Frontal cortex (tissue), 4 donors: ENCODE measurements around the gene PSMA7. TPM values are rescaled to one million over a fixed set of nuclear protein-coding genes. Genes with fewer than 3 reads are reported as not detected.
"Not testable (repeated sequence)": the region's sequence is repeated elsewhere in the genome, so short reads cannot be mapped to it uniquely, and the experiment has no call there.

Experiments
- DNase-seq, 2 donors: peaks; one replicate each; pipeline ENCODE4 v3.0.0; 2012; ENCODE audit warnings: low spot score in 2 of 2
- FAIRE-seq: peaks from 2 replicates; lab custom pipeline; 2012; peaks lifted over from hg19 to GRCh38; lab: Jason Lieb, UNC
- total RNA-seq: library from RNA; depleted of rRNA; stranded (reverse); fragments of >200 nt; gene quantifications from one replicate; pipeline ENCODE4 v1.2.3, GENCODE V29; 2014
- donor health status: control.
- donor health status: control.
- donor health status: control.

PSMA7 gene
- total RNA-seq, 1 donor from 2014 or later: 124 TPM

DNA sequence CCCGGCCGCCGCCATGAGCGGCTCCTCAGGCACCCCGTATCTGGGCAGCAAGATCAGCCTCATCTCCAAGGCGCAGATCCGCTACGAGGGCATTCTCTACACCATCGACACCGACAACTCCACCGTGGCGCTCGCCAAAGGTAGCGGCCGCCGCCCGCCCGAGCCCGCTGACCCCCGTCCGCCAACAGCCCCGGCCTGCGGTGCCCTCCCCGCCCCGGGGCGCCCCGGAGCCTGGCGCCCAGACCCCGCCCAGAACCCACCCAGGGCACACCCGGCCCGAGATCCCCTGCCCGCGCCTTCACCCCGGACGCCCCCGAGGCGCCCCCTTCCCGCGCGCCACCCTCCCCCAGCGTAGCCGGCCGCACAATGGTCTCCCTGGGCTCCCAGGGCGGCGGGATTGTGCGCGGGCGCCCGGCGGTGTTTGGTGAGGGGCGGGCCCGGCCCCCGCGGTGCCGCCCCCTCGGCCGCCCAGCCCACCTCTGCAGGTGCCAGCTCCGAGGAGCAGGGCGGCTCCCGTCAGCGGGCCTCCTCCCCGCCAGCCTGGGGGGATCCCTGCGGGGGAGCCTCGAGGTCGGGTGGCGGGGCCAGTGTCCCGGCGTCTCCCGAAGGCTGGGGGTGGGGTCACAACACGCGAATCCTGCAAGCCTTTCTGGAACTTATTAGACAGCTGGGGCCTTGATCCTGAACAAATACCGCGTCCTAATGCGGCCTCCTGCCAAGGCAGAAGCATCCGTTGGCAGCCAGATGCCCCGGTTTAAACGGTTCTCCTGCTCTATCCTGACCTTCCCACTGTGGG, 20.3 kb downstream of the PSMA7 start:
- no peak for FAIRE-seq

DNA sequence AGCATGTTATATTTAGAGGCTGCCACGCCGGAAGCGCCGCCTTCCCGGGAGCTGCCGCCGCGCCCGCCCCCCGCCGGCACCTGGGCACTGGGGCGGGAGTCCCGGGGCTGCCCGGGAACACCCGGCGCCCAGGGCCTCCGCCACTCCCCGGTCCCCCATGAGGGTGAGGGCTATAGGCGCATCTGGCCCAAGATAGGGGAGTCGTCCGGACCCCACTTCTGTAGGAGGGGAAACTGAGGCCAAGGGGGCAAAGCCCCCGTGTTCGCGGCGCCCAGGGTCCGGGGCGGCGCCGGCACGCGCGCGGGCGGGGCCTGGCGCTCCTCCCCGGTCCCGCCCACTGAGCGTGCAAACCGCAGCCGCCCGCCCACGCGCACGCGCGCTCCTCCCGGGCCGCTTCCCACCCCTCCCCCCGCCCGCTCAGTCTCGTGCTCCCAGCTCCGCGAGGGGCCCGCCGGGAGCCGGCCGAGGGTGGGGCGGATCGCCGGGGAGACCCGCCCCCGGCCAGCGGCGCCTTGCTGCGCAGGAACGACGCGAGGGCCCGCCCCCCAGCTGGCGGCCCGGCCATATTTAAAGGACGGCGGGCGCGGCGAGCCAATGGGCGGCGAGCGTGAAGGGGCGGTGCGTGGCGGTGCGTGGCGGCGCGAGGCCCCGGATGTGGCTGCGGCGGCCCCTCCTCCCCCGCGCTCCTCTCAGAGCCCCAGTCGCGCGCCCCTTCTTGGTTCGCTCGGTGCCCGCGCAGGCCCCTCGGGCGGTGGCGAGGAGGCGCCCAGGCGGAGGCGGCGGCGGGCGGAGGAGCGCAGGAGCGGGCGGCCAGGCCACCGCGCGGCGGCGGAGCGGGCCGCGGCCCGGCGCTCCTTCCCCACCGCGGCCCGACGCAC, 21.2 kb downstream of the PSMA7 start, which contains the start of gene LSM14B:
Gene LSM14B, plus strand, starts transcription at position 700 of the 878 bp plus-strand sequence. CDS start 192 bp downstream, outside the sequence.
- DNase-seq (peak; percentile 99 to 100), FAIRE-seq (no peak)

More for the DNA sequence above, 20.3 kb downstream of the PSMA7 start:
- DNase-seq: peak in 1 of 2 donors; percentile 49

DNA sequence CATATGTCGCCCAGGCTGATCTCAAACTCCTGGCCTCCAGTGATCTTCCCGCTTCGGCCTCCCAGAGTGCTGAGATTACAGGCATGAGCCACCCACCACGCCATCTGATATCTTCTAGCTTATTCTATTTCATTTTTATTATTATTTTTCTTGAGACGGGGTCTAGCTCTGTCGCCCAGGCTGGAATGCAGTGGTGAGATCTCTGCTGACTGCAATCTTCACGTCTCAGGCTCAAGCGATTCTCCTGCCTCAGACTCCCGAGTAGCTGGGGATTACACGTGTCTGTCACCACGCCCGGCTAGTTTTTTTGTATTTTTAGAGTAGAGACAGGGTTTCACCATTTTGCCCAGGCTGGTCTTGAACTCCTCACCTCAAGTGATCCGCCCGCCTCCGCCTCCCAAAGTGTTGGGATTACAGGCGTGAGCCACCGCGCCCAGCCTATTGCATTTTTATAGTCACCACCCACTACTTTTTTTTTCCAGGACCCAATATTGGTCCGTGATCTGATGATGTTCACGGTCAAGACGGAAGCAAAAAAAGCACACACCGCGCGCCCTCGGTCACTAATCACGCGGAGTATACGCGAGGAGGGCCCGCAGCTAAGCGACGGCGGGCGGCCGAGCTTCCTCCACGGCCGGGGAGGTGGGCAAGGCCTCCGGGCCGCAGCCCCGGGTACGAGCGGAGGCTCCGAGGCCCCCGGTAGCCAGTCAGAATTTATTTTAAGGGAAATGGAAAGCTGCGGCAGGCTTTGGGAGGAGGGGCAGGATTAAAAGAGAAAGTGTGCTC, 22.0 kb downstream of the PSMA7 start:
- DNase-seq (no peak), FAIRE-seq (no peak)

DNA sequence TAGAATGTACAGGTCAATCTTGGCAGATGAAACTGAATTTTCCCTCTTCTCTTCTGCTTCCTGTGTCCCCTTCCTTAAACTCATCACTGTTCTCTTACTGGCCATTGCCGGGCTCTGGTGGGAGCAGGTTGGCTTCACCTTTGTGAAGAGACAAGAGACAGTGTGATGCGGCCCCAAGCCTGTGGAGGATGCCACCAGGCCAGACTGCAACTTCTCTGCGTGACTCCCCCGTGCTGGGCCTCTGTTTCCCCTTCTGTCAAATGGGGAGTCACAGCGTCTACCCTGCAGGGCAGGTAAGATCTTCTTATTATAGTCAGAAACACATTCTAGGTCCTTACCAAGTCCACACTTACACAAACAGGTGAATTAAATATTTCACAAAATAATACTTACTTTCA, 22.8 kb downstream of the PSMA7 start:
- DNase-seq (no peak), FAIRE-seq (no peak)

DNA sequence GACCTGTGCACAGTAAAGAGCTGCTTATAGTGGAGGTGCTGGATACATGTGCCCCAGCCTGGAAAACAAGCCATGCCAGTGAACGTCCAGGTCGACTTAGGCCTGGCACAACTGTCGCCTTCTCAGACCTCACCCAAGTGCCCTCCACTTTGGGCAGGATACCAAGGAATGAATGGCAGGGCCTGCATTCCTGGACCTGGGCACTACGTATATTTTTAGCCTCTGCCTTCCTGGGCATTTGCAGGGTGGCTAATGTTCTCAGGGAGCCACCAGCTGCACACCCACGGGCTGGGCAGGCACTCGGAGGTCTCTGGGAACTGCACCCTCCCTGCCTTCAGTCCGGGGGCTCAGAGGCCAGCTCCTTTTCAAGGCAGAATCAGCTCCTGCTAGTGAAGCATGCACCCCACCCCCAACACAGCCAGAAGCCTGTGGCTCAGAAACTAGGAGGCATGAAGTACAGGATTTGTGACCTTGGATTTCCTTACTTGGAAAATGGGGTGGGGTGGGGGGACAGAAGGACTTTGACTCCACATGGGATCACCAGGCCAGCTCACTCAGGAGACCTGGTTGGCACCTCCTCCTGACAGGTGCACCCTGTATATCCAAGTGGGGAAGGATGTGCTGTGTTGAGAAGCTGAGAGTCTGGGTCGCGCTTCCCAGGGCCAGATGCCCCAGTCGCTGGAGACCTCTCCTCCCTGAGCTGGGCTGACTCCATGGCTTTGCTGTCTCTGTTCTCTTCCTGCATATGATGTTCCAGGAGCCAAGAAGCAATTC, 23.4 kb downstream of the PSMA7 start:
- FAIRE-seq: no peak

DNA sequence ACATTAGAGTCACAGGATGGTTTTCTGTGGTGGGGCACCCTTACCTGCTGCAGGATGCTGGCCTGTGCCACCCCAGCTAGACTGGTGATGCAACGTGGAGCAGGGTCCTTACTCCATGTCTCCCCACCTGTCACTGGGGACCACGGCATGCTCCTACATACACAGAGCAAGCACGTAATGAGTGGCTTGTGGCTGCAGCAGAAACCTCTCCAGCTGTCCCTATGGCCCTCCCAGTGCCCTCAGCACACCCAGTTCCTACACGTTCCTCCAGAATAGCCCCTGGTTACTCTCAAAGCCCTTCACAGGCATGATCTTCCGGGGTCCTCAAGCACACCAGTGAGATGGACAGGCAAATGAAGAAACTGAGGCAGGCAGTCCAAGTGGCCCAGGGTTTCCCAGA, 24.1 kb downstream of the PSMA7 start:
- no peak for FAIRE-seq
- no peak for DNase-seq

More for the DNA sequence above, 23.4 kb downstream of the PSMA7 start:
- no peak for DNase-seq

DNA sequence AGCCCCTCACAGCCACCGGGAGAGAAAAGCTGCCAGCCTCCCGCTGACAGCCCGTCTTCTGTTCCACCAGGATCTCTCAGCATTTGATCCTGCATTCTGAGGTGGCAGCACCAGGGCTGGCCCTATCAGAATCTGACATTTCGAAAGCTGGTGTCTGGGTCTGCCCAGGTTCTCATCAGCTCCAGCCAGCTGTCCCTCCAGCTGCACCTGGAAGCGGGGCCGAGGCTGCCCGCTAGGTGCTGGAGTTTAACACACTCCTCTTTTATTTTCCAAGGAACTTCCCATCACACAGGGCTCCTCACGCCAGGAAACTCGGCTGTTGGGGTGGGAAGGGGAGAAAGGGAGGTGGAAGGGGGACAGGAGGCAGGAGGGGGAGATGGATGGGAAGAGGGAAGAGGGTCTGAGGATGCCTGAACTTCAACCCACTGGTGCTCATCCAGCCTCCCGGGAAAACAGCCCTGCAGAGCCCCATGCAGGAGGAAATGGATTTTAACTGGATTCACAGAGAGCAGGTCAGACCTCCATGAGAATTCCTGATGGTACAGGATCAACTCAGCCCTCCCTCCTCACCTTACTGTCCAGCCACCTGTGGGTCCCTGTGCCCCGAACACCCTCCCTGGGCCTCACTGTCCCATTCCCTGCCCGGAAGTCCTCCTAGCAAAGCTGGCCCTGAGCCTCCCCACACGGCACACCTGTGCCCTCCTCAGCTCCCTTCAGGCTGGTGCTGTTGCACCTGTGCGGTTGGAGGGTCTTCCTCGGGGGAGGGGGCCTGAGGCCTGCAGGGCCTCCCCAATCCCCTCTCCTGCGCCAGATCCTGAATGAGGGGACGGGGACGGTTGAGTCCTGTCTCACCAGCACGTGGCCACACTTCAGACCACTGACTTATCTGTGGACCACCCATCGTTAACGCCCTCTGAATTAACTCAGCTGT, 24.8 kb downstream of the PSMA7 start:
- DNase-seq: no peak
- no peak for FAIRE-seq

DNA sequence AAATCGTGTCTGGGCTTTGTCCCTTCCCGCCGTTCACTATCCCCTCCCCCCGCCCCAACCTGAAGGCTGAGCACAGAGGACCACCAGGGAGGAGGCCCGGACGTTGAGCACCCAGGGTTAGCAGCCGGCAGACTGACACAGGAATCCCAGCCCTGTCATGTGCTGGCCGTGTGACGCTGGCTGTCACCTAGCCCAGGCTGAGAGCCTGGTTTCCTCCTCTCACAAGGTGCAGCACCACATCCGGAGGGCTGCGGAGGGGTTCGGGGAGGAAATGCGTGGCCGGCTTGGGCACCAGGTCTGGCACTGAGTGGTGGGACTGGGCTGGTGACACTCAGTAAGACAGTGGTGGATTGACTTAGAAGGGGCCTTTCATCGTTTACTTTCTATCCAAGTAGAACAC, 25.5 kb downstream of the PSMA7 start:
- FAIRE-seq: no peak

DNA sequence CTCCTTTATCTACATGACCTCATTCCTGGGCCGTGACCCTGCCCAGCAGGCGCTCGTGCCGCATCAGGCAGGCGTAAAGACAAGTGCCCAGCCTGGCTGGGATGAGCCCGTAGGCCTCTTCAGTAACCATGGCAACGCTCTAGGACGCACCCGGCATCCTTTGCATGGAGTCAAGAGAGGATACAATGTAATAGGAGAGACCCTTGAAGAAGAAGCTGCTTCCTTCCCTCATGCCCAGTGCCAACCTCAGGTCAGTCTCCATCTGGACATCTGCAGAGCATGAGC, 25.9 kb downstream of the PSMA7 start:
- FAIRE-seq: no peak
- DNase-seq: no peak

More for the DNA sequence above, 25.5 kb downstream of the PSMA7 start:
- DNase-seq: no peak

DNA sequence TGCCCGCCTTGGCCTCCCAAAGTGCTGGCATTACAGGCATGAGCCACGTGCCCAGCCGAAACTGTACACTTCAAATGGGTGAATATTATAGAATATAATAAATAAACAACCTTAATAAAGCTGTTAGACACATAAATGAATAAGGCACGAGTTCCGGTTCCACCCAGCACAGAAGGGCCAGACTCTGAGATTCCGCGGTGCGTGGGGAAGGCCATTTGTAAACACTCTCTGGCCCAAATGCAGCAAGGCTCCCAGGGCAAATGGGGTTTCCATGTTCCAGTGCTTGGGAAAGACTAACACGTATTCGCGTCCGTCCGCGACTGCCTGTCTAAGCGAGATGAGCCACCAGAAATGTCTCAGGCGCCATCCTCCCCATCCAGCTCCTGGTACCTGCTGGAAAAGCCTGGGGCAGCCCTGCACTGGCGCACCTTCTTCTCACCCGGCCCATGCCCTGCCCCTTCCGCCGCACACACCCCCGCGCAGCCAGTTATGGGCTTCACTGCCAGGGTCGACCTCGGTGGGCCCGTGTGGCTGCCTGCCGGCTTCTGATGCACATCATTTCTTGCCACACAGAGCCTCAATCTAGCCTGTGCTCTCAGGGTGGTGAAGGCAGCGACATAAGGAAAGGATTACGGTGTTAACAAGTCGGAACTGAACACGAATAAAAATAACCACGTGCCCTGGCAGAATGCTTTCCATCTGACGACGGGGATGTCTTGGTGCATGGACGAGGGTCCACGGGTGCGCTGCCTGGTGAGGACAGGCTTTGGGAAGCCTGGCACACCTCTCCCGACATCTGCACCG, 26.4 kb downstream of the PSMA7 start:
- DNase-seq: no peak
- no peak for FAIRE-seq

DNA sequence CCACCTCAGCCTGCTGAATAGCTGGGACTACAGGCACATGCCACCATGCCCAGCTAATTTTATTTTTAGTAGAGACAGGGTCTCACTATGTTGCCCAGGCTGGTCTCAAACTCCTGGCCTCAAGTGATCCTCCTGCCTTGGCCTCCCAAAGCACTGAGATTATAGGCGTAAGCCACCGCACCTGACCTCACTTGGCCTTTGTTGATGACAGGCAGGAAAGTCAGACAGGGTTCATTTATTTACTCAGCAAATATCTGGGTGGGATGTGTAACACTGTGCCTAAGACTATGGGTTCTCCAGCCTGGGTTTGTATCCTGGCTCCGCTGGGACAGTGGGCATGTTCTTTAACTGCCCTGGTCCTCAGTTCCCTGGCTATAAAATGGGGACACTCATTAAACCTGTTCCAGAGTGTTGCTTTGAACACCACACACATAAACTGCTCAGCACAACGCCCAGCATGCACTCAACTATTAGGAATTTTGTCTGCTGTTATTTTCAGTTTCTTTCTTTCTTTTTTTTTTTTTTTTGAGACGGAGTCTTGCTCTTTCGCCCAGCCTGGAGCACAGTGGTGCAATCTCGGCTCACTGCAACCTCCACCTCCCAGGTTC, 27.3 kb downstream of the PSMA7 start:
- not testable (repeated sequence) for FAIRE-seq, DNase-seq

DNA sequence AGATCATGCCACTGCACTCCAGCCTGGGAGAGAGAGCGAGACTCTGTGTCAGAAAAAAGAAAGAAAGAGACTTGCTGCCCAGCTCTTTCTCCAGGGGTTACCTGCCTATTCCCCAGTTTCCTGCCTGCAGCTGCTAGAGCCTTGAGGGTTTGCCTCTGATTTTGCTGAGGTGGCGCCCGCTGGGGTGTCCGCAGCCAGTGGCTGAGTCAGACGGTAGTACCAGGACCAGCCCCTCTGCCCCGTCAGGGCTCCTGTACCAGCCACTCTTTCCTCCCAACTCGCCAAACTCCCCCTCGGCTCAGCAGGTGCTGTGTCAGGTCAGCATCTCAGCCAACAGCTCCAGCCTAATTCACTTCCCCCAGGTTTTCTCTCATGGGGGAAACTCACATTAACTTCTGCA, 28.3 kb downstream of the PSMA7 start:
- FAIRE-seq: no peak

DNA sequence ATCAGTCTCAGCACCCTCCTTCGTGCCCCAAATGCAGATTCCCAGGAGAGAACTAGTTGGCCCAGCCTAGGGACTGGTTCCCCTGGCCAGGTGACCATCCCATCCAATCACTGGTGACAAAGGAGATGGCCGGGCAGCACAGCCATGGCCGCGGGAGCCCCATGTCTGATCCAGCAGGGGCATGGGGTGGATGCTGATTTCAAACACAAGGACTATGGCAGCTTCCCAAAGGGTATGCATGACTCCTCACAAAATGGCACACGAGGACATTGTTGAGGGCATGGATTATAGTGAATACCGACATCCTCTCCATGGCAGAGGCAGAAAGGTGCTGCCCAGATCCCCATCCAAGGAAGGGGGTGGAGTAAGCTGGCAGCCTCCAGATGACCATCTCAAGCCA, 30.8 kb downstream of the PSMA7 start:
- FAIRE-seq (no peak), DNase-seq (no peak)

More for the DNA sequence above, 28.3 kb downstream of the PSMA7 start:
- DNase-seq: no peak

DNA sequence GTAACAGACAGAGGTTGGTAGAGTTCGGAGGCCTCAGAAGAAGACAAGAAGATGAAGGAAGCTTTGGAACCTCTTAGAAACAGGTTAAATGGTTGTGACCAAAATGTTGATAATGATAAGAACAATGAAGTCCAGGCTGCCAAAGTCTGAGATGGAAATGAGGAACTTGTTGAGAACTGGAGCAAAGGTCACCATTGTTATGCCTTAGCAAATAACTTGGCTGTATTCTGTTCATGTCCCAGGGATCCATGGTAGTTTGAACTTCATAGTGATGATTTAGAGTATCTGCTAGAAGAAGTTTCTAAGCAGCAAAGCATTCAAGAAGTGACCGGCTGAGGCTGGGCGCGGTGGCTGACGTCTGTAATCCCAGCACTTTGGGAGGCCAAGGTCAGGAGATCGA, 32.0 kb downstream of the PSMA7 start:
- no peak for DNase-seq
- no peak for FAIRE-seq

DNA sequence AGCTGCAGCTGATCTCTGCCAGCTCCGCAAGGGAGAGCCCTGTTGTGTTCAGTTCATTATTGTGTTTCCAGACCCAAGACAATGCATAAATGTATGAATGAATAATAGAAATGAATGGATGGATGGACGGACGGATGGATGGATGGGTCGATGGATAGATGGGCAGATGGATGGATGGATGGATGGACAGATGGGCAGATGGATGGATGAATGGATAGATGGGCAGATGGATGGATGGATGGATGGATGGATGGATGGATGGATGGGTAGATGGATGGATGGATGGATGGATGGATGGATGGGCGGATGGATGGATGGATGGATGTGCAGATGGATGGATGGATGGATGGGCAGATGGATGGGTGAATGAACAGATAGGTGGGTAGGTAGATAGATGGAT, 37.6 kb downstream of the PSMA7 start:
- FAIRE-seq (no peak), DNase-seq (no peak)

DNA sequence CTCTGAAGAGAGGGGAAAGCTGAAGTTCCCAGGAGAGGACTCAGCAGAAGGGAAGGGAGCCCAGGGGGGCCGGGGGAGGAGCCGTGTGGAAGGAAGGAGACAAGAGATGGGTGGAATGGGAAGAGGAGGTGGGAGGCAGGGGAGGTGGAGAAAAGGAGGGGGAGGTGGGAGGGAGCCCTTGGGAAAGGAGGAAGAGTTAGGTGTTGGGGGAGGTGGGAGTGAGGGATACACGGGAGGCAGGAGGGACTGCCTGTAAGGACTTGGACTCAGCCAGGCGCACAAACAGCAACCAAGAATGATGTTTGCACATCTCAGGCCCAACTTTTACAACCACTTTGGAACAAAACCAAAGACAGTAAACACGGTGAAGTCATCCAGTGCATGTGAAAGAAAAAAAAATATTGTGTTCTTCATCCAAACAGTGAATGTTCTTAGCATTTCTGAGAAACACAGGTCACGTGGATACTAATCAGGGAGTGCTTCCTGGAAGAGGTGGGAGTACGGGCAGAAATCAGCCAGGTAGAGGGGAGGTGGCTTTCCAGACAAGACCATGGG, 38.3 kb downstream of the PSMA7 start:
- FAIRE-seq: no peak

DNA sequence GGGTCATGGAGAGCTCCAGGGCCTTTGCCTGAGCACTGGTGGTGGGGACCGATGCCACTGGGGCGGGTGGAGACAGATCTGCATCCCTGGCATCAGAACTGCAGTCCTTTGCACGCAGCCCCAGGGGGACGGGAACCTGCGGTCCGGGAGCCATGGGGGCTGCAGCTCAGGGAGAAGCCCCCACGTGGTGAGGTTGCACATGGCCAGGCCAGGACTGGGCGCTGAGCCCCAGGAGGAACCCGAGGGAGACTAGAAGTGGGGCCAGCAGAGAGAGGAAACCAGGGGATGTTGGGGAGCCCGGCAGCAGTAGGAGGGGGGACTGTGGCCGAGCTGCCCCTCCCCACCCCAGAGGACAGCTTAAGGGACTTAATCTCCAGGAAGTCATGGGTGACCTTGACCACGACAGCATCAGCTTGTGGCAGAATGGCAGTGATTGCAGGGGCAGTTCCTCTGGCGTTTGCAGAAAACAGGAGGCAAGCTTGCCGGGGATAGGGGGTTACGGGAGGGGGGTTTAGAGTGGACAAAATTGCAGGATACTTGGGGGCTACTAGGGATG, 38.9 kb downstream of the PSMA7 start:
- DNase-seq (no peak), FAIRE-seq (no peak)

More for the DNA sequence above, 38.3 kb downstream of the PSMA7 start:
- DNase-seq: no peak
